Fibroblast of skin of abdomen (primary cell): Measurements from ENCODE around the gene RBM44.
A peak's percentile ranks its signal among the peaks of the same experiment; 100 is the strongest.
"Not testable (repeated sequence)": the region's sequence is repeated elsewhere in the genome, so short reads cannot be mapped to it uniquely, and the experiment has no call there.

Source experiments
- DNase-seq: peaks from one replicate; pipeline ENCODE4 v3.0.0-alpha.2; 2013

Gene RBM44

GRCh38 chr2:237779521-237779920, 19.1 kb upstream of the RBM44 start:
- DNase-seq = no peak

DNA sequence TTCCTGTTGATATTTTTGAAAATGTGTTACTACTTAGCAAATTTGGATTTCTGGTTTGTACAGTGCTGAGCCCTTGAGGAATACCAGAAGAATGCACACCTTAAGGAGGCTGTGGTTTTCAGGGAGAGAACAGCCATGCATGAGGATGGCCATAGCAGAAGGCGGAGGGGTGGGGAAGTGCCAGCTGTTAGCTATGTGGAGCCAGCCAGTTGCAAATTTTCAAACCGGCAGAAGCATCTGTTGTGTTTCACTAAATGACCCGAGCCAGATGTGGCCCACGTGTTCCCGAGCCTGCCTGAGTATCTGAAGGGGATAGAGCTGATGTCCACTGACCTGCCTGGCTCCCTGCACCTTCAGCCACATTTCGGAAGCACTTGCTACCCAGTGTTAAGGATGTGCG, 16.4 kb upstream of the RBM44 start:
- no peak for DNase-seq

DNA sequence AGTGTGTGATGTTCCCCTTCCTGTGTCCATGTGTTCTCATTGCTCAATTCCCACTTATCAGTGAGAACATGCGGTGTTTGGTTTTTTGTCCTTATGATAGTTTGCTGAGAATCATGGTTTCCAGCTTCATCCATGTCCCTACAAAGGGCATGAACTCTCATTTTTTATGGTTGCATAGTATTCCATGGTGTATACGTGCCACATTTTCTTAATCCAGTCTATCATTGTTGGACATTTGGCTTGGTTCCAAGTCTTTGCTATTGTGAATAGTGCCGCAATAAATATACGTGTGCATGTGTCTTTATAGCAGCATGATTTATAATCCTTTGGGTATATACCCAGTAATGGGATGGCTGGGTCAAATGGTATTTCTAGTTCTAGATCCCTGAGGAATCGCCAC, 14.9 kb upstream of the RBM44 start:
- DNase-seq = not testable (repeated sequence)

DNA sequence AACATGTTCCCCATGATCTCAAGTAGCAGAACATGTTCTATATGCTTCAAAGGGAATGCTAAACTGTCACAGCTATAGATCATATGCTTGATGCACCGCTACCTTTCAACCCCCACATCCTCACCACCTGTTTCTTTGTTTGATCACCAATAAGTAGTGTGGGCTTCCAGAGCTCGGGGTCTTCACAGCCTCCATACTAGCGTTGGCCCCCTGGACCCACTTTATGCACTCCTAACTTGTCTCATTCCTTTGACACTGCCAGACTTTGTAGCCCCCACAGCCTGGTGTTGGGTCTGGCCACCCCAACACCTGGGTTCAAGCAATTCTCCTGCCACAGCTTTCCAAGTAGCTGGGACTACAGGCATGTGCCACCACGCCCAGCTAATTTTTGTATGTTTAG, 11.6 kb upstream of the RBM44 start:
- DNase-seq = no peak

DNA sequence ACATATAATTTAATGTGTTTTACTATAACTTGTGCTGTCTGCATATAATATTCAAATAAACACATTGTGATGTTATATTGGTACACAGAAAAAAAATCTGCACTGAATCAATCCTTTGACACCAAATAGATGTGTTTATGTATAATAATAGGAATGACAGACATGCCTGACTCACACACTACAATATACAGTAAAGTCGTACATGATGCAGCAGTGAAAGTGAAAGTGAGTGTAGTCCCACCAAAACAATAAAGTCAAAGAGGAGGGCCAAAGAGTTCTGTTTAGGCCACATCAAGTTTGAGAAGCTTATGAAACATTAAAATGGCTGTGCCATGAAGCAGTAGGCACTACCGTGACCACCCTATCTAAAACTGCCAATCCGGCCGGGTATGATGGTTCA, 8.2 kb upstream of the RBM44 start:
- DNase-seq = peak; percentile 37

- DNase-seq = peak; percentile 16
Observed at GRCh38 chr2:237791977-237792727, 6.4 kb upstream of the RBM44 start.

DNA sequence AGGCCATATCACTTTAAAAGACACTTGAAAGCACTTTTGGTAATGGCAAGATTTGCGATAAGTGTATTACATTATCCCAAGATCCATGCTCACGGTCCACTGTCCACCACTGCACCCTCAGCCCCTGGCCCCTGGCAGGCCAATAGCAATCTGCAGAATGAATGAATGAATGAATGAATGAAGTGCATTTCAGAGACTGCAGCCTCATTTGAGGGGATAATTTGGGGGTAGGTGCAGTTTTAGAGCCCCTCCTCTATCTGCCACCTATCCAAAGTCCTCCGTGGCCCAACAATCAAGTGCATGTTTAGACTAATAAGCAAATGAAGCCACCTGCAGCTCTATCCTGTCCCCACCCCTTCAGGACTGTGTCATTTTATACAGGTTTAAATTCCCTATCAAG, 1.3 kb upstream of the RBM44 start:
- DNase-seq = no peak

GRCh38 chr2:237799060-237799428, 465 bp downstream of the RBM44 start:
- DNase-seq = no peak

DNA sequence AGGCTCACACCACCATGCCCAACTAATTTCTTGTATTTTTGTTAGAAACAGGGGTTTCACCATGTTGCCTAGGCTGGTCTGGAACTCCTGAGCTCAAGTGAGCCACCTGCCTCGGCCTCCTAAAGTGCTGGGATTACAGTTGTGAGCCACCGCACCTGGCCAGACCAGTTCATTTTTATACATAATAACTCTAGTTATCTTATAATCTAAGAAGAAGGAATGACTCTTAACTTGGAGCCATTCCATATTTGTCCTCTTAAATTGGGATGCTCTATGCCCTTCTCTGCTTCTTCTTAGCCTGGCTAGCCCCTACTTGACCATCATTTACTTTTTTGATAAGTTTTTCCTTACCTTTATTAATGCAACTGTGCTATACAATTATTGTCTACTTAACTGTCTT, 2.9 kb downstream of the RBM44 start:
- no peak for DNase-seq

GRCh38 chr2:237806334-237806733, 7.8 kb downstream of the RBM44 start:
- no peak for DNase-seq

DNA sequence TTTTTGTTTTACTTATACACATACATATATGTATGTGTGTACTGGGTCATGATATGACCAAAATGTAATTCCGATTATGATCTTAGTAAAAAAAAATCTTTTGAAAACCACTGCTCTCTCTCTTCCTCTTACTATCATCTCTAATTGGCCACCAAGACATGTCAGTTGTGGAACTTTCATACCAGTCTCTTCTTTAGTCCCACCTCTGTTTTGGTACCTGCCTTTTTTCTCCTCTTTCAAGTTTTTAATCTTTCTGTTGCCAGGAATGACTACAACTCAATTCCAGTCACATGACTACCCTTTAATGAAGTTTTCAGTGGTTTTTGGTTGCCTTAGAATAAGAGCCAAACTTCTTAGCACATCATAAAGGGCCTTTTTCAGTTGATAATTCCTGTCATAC, 17.1 kb downstream of the RBM44 start:
- DNase-seq = no peak

DNA sequence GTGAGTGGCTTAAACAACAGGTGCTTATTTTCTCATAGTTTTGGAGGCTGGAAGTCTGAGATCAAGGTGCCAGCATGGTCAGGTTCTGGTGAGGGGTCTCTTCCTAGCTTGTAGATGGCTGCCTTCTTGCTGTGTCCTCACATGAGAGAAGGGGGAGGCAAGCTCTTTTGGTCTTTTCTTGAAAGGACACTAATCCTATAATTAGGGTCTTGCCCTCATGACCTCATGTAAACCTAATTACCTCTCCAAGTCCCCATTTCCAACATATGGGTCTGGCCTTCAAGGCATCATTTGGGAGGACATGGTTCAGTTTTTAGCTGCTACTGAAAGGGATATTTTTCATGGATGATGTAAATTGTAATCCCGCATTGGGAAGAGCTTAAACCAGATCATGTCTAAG, 18.0 kb downstream of the RBM44 start:
- no peak for DNase-seq

GRCh38 chr2:237818066-237818473, 19.5 kb downstream of the RBM44 start:
- DNase-seq = peak; percentile 82

DNA sequence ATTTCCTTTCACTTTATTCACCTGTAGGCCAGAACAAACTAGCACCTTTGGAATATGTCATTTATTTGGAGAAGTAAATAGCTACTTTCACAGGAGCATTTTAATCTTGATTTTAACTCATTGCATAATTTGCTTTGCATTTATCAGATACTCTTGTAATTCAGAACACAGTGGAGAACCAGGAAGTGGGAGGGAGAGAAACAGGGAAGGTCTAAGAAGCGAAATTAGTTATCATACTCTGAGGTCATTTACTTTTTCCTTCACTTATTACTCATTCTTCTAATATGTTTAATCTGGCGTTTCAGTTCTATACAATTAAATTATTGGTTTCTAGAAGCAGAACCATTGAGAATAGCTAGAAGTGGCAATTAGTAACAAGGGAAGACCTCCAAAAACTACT, 20.7 kb downstream of the RBM44 start:
- DNase-seq = no peak

GRCh38 chr2:237820421-237820820, 21.8 kb downstream of the RBM44 start:
- no peak for DNase-seq

- no peak for DNase-seq
Observed at GRCh38 chr2:237823544-237823943, 25.0 kb downstream of the RBM44 start.

DNA sequence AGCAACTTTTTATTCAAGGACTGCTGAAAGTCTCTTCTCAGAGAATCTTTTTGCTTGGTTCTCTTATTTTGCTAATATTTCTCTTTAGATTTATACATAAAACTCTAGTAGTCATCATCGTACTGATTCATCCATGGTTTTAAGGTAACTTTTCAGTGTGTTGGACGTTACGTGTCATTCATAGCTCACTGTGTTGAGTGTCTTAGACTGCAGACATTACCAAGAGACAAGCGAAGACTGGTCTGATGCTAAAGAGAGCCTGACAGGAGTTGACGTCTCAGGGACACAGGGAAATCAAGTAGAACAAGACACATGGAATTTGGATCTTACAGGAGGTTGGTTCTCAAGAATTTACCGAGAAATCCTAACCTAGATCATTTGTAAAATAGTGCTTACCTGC, 25.5 kb downstream of the RBM44 start:
- no peak for DNase-seq

GRCh38 chr2:237827421-237827987, 28.9 kb downstream of the RBM44 start:
- DNase-seq = no peak

DNA sequence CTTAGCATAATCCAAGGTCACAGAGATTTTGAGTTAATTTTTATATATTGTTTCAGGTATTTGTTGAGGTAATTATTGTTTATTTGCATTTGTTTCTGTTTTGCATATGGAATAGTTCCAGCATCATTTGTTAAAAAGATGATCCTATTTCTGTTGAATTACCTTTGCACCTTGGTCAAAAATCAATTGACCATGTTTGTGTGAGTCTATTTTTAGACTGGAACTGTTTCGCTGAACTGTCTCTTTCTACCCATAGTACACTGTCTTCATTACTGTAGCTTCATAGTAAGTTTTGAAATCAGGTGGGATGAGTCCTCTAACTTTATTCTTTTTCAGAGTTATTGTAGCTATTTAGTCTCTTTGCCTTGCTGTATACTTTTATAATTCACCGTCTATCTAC, 31.9 kb downstream of the RBM44 start:
- DNase-seq = no peak

DNA sequence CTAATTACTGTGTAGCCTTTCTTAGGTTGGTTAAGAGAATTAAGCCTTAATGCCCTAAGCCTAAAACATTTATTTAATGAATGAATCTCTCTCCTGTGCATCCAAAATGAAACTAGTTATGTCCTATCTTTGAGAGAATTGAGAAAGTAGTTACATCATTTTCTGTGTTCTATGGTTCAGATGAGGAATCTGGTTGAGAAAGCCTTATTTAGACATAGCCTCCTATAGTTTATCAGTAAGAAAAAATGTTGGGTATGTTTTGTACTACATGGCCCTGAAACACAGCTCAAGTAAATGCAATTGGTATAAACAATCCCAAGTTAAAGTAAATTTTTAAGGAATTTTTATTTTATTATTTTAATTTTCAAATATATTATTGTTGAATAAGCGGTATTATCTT, 35.0 kb downstream of the RBM44 start:
- DNase-seq = peak; percentile 46

- no peak for DNase-seq
Observed at GRCh38 chr2:237835372-237835771, 36.8 kb downstream of the RBM44 start.

GRCh38 chr2:237841051-237841450, 42.5 kb downstream of the RBM44 start:
- no peak for DNase-seq

- not testable (repeated sequence) for DNase-seq
Observed at GRCh38 chr2:237848940-237849339, 50.4 kb downstream of the RBM44 start.

GRCh38 chr2:237854295-237854694, 55.7 kb downstream of the RBM44 start:
- DNase-seq = no peak

DNA sequence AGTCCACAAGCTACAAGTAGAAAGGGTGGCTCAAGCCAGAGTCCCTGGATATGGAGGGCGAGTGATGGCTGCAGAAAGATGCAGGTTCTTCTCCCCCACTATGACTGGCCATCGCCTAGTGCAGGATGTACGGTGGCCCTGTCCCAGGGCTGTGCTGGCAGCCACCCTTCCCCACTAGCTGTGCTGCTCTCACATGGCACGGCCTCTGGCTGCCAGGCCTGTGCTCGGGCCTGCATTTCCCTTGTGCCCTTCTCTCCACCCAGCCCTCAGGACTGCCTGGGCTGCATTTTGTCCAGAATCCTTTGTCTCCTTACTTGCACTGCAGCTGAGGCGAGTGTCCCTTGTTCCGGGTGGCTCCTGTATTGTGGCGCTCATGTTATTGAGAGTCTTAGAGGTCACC, 59.2 kb downstream of the RBM44 start:
- no peak for DNase-seq
